ENCODE measurements around the gene NKX3-2. TPM values are rescaled to one million over a fixed set of nuclear protein-coding genes. Genes with fewer than 3 reads are reported as not detected.

NKX3-2 gene
- polyA plus RNA-seq, 3 donors from 2014 or later, result not detected

- no peak overlapping the region for H3K4me3 Mint-ChIP-seq
- DNase-seq, result no peak
- peaks cover 0 to 7% (median 6%) of the 10 kb centered on the region in 3 donors for H3K36me3 Mint-ChIP-seq
- peaks cover 20 to 42% of the 10 kb centered on the region in 2 donors for H3K4me1 Mint-ChIP-seq
- H3K27ac Mint-ChIP-seq, result no peak overlapping the region
- peaks cover 15 to 55% (median 19%) of the 10 kb centered on the region in 6 donors for H3K9me3 Mint-ChIP-seq
- peaks cover 57 to 85% (median 79%) of the 10 kb centered on the region in 3 donors for H3K27me3 Mint-ChIP-seq (ENCODE audit: low read depth in 3 of 3)
Measured at GRCh38 chr4:13534344-13535063, 9.8 kb downstream of the NKX3-2 start.

GRCh38 chr4:13533670-13534343 is 10.5 kb downstream of the NKX3-2 start:
- Mint-ChIP-seq H3K36me3 (peaks cover 2 to 7% (median 7%) of the 10 kb centered on the region in 3 donors), H3K4me3 (no peak overlapping the region), H3K9me3 (peaks cover 15 to 54% (median 22%) of the 10 kb centered on the region in 6 donors), H3K4me1 (peaks cover 25 to 42% of the 10 kb centered on the region in 2 donors), H3K27me3 (ENCODE audit: low read depth in 3 of 3) (peaks cover 58 to 84% (median 80%) of the 10 kb centered on the region in 3 donors), H3K27ac (no peak overlapping the region)
- no peak for DNase-seq

- peaks cover 9 to 42% (median 20%) of the 10 kb centered on the region in 6 donors for H3K9me3 Mint-ChIP-seq
- no peak overlapping the region for H3K4me3 Mint-ChIP-seq
- H3K36me3 Mint-ChIP-seq, result peaks cover 3 to 11% (median 3%) of the 10 kb centered on the region in 3 donors
- peaks cover 52 to 84% (median 76%) of the 10 kb centered on the region in 3 donors for H3K27me3 Mint-ChIP-seq (ENCODE audit: low read depth in 3 of 3)
- no peak for DNase-seq
- peaks cover 35 to 42% of the 10 kb centered on the region in 2 donors for H3K4me1 Mint-ChIP-seq
- no peak overlapping the region for H3K27ac Mint-ChIP-seq
Measured at GRCh38 chr4:13531625-13531998, 12.7 kb downstream of the NKX3-2 start.

- peaks cover 0 to 11% (median 3%) of the 10 kb centered on the region in 3 donors for H3K36me3 Mint-ChIP-seq
- H3K27ac Mint-ChIP-seq, result no peak overlapping the region
- peak overlapping the region in 3 of 5 donors; percentile 7 to 33 (median 10) for H3K4me3 Mint-ChIP-seq
Measured at GRCh38 chr4:13530823-13531624, 13.3 kb downstream of the NKX3-2 start.

GRCh38 chr4:13529128-13529919 is 15.0 kb downstream of the NKX3-2 start:
- Mint-ChIP-seq H3K27me3 (ENCODE audit: low read depth in 3 of 3) (peaks cover 47 to 76% (median 75%) of the 10 kb centered on the region in 3 donors), H3K4me1 (peaks cover 32 to 38% of the 10 kb centered on the region in 2 donors), H3K36me3 (peaks cover 0 to 11% (median 3%) of the 10 kb centered on the region in 3 donors), H3K4me3 (peak overlapping the region; percentile 68 to 78 (median 75)), H3K9me3 (peaks cover 8 to 48% (median 17%) of the 10 kb centered on the region in 6 donors), H3K27ac (no peak overlapping the region)
- no peak for DNase-seq

More at GRCh38 chr4:13530823-13531624, 13.3 kb downstream of the NKX3-2 start:
- DNase-seq, result no peak
- Mint-ChIP-seq H3K27me3 (ENCODE audit: low read depth in 3 of 3) (peaks cover 48 to 84% (median 76%) of the 10 kb centered on the region in 3 donors), H3K9me3 (peaks cover 6 to 37% (median 19%) of the 10 kb centered on the region in 6 donors), H3K4me1 (peaks cover 32 to 38% of the 10 kb centered on the region in 2 donors)

- no peak for DNase-seq
- Mint-ChIP-seq H3K36me3 (peaks cover 0 to 8% (median 3%) of the 10 kb centered on the region in 3 donors), H3K4me1 (peaks cover 32 to 38% of the 10 kb centered on the region in 2 donors), H3K27me3 (ENCODE audit: low read depth in 3 of 3) (peaks cover 47 to 72% (median 72%) of the 10 kb centered on the region in 3 donors), H3K27ac (peak overlapping the region in 2 of 6 donors; percentile 22 to 62), H3K4me3 (peak overlapping the region; percentile 68 to 78 (median 75)), H3K9me3 (peaks cover 3 to 43% (median 15%) of the 10 kb centered on the region in 6 donors)
Measured at GRCh38 chr4:13528821-13529127, 15.5 kb downstream of the NKX3-2 start.

- Mint-ChIP-seq H3K36me3 (peaks cover 0 to 8% (median 3%) of the 10 kb centered on the region in 3 donors), H3K27me3 (ENCODE audit: low read depth in 3 of 3) (peaks cover 46 to 72% (median 70%) of the 10 kb centered on the region in 3 donors), H3K4me1 (peaks cover 32 to 39% of the 10 kb centered on the region in 2 donors), H3K9me3 (peaks cover 3 to 42% (median 15%) of the 10 kb centered on the region in 6 donors), H3K4me3 (peak overlapping the region; percentile 68 to 78 (median 75)), H3K27ac (peak overlapping the region in 2 of 6 donors; percentile 22 to 62)
- peak in 2 of 3 donors; percentile 32 to 34 for DNase-seq
Measured at GRCh38 chr4:13527981-13528820, 16.1 kb downstream of the NKX3-2 start.

GRCh38 chr4:13527192-13527980 is 16.9 kb downstream of the NKX3-2 start:
- Mint-ChIP-seq H3K4me1 (peaks cover 32 to 43% of the 10 kb centered on the region in 2 donors), H3K4me3 (peak overlapping the region; percentile 68 to 79 (median 75)), H3K27ac (no peak overlapping the region), H3K36me3 (peaks cover 0 to 8% (median 3%) of the 10 kb centered on the region in 3 donors), H3K9me3 (peaks cover 3 to 42% (median 15%) of the 10 kb centered on the region in 6 donors), H3K27me3 (ENCODE audit: low read depth in 3 of 3) (peaks cover 45 to 79% (median 69%) of the 10 kb centered on the region in 3 donors)
- DNase-seq, result peak in 2 of 3 donors; percentile 33 to 36

- Mint-ChIP-seq H3K9me3 (peaks cover 3 to 40% (median 15%) of the 10 kb centered on the region in 6 donors), H3K4me3 (peak overlapping the region in 2 of 5 donors; percentile 68 to 76), H3K36me3 (peaks cover 0 to 8% (median 3%) of the 10 kb centered on the region in 3 donors), H3K27me3 (ENCODE audit: low read depth in 3 of 3) (peaks cover 46 to 81% (median 69%) of the 10 kb centered on the region in 3 donors), H3K27ac (no peak overlapping the region), H3K4me1 (peaks cover 35 to 42% of the 10 kb centered on the region in 2 donors)
- DNase-seq, result no peak
Measured at GRCh38 chr4:13526658-13527057, 17.6 kb downstream of the NKX3-2 start.

- DNase-seq, result no peak
- Mint-ChIP-seq H3K4me1 (peaks cover 29 to 33% of the 10 kb centered on the region in 2 donors), H3K36me3 (peaks cover 0 to 8% (median 3%) of the 10 kb centered on the region in 3 donors), H3K4me3 (peak overlapping the region in 1 of 5 donors; percentile 20), H3K27ac (no peak overlapping the region), H3K27me3 (ENCODE audit: low read depth in 3 of 3) (peaks cover 39 to 75% (median 61%) of the 10 kb centered on the region in 3 donors), H3K9me3 (peaks cover 3 to 31% (median 13%) of the 10 kb centered on the region in 6 donors)
Measured at GRCh38 chr4:13525606-13526281, 18.6 kb downstream of the NKX3-2 start.

All from immature natural killer cell (primary cell).